Ureter (tissue), 1 donor: ENCODE data around the gene ETV3L. TPM values are rescaled to one million over a fixed set of nuclear protein-coding genes. Genes with fewer than 3 reads are reported as not detected.

ENCODE experiments used
- DNase-seq: peaks from one replicate; pipeline ENCODE4 v3.0.0-alpha.2; 2020; ENCODE audit warnings: low spot score
- total RNA-seq: library from RNA; stranded (reverse); gene quantifications from one replicate; pipeline ENCODE4 v1.2.4, GENCODE V29; 2023
- donor health status: DM: yes; HTN: yes; CAD: no.

Gene ETV3L
- not detected for total RNA-seq

DNA sequence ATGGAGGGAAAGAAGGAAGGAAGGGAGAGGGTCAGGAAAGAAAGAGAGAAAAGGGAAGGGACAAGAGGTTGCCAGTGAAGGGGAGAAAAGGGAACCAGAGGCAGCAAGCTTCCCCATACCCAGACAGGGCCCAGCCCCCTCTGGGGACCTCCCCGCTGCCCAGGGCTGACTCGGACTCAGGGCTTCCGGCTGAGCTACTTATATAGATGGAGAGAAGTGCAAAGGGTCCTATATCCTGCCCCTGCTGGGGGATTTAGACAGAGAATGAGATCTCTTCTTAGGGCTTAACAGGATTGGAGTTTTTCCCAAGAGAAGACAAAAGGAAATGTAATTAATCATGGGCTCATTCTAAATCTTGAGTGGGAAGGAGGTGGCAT is at the start of gene ETV3L:
Gene ETV3L (minus strand): TSS at position 176 of the 377 bp plus-strand sequence. CDS start 285 bp downstream, outside the sequence.
- no peak for DNase-seq

DNA sequence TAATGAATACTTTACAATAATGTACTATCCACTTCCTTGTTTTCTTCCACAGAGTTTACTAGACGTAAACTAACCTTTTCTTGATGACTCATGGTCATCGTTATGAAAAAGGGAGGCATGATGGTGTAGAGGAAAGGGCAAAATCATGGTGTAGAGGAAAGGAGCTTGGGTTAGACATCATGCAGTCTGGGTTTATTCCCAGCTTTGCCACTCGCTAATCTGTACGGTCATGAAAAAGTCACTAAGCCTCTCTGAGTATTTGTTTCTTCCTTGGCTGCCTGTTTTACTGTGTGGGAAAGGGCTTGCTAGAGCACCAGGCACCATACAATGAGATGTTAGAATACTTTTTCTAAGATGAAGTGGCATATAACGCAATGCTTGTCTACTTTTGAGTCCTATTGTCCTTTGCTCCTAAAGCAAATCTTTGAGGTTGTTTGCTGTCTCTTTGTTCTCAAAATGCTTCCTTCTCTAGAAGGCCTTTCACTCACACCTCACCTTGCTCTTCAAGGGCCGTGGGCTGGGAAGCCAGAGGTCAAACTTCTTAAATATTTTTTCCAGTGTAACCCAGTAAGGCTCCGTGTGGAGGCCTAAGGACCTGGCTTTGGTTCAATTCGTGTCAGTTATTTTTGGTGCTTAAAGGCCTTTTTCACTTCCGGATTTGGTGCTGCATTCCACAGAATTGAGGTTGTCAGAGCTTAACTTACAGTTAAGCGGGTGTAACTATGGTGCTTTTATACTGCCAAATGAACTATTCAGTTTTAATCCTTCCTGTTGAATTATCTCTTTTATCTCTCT is 48.5 kb upstream of the ETV3L start:
- DNase-seq, result no peak

DNA sequence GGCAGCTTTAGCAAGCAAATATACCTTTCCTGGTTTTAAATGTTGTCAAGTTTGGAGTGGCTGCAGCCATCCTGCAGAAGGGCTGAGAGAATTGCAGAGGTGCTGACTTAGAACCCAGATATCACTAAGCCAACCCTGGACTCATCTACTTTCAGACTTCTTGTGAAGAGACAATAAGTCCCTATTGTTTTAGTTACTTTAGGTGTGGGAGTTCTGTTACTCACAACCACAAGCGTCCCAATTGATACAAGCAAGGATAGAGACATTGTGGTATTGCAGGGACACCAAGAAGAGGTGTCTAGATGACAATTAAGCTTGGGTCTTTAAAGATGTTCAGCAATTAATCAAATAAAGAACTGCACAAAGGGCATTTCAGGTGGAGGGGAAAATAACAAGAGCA is 47.4 kb upstream of the ETV3L start:
- DNase-seq, result no peak

DNA sequence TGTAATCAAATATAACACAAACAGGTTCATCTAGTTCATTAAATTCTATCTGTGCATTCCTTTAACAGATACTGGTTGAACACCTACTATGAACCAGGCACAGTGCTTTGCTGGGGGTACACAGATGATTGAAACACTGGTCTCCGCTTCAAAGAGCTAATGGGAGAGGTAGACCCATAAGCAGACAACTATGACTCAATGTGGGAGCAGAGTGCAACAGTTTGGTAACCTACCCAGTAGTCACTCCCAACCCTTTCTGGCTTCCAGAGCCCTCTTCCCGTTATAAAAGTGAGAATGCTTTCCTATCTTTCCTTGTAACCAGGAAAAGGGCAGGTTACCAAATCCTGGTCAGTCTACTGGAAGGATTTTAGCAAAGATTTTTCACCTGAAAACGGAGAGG is 46.6 kb upstream of the ETV3L start:
- no peak for DNase-seq

DNA sequence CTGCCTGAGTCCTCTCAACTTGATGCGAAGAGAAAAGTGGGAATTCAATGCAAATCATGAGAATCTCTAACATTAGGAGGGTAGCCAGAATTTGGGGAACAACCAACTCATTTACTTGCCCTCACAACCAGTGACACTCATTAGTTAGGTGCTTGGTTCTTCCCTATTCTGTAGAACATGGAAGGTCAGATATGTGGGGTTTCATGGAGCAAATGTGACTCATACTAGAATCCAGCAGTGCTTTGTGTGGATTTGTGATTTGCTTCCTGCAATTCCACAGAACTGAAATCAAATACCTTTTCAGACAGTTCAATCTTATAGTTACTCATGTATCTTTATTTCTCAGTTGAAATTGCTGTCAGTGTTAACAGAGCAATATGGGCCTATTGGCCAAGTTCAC is 45.5 kb upstream of the ETV3L start:
- DNase-seq, result no peak

DNA sequence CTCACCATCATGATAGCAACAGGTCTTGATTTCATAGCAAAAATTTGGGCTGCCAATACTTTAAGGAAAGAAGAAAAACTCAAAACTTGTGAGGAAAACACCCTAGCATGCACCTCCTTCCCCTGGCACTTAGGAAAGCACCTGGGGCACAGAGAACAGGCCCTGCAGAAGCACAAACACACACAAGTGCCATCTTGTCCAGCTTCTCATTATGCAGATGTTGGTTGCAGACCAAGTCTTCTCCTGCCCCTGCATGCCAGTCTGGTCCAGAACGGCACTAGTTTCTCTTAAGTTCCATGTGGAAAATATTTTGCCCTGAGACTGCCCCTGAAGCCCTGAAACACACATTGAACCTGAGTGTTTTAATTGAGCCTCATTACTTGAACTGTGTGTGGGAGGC is 44.9 kb upstream of the ETV3L start:
- peak; percentile 56 for DNase-seq

DNA sequence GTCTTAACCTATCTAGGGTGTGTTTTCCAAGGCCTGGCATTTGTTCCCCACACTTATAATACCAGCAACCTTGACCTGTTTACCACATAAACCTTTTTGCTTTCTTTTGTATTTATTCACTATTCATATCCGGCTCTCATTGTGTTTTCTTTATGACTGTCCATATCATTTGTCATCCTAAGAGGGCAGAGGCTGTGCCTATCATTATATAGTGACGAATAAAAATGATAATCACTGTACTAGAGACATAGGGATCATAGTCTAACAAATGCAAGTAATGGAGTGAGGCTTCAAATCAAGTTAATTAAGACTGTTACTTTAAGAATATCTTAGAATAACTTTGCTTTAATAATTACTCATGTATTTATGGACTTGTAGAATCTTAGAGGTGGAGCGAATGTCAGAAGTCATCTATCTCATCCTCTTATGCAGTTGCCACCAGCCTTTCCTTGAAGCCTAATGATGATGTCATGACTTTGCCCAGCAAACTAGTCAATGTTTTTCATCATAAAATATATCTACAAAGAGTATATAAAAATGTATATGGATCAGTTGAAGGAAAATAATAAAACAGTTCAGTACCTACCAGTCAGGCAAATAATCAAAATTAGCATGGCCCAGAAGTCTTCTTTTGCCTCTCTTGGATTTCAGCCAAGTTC is 43.3 kb upstream of the ETV3L start:
- no peak for DNase-seq

DNA sequence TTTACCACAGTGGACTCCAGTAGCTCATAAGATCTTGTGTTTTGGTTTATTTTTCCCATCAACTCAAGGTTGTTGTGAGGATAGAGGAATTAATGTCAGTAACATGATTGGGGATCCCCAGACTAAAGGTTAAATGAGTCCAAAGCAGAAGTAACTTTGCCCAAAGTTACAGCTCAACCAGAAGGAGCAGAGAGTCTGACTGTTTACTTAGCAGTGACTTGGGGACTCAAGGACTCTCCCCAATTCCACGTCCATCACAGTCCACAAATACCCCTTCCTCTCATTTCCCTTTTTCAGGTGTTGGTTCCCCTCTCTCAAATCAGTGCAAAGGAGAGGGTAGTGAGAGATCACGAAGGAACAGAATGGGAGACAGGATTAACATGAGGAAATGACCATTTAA is 42.6 kb upstream of the ETV3L start:
- DNase-seq, result no peak

DNA sequence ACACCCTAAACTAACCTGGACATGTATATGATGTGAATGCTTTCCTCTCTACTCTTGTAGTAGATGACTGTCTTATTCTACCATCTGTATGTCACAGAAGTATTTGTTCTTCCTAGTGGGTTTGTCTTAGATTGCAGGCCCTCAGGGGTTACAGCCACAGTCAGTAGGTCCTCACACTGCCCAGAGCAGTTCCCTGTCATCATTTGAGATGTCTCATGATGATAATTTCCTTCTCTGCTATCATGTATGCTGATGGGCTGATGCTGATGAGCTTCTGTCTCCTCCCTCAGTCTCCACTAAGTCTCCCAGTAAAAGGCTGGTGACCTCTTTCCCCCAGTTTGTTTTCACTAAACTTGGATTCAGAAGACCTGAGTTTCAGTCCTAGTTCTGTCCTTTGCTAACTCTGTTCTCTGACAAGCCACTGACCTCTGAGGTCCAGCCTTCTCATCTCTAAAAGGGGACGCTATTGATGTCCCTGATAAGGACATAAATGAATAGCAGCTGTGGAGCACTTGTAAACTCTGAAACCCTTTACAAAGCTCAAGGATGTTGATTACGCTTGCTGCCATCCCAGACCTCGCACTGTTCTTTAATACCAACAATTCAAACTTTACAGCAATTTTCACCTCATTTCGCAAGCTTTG is 41.7 kb upstream of the ETV3L start:
- DNase-seq, result no peak

DNA sequence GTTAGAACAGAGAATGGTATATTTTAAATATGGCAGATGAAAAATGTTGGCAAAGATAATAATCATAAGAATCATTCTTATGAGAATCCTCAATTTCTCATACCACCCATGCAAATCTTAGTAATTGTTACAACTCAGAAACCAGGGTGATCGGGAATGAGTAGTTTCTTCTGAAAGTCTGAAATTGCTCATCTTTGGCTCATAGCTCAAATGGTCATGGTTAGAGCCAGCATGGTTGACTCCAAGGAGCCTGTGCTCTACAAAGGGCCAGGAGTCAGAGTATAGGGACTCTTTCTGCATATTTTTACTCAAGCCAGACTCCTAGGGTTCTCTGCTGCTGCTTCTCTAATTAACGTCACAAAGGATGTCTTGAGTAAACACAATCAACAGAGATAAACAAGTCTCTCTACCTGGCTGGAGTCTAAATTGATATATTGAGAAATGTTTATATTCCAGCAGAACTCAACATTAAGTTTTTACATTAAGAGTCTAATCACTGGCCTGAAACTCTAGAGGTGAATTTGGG is 40.5 kb upstream of the ETV3L start:
- no peak for DNase-seq

DNA sequence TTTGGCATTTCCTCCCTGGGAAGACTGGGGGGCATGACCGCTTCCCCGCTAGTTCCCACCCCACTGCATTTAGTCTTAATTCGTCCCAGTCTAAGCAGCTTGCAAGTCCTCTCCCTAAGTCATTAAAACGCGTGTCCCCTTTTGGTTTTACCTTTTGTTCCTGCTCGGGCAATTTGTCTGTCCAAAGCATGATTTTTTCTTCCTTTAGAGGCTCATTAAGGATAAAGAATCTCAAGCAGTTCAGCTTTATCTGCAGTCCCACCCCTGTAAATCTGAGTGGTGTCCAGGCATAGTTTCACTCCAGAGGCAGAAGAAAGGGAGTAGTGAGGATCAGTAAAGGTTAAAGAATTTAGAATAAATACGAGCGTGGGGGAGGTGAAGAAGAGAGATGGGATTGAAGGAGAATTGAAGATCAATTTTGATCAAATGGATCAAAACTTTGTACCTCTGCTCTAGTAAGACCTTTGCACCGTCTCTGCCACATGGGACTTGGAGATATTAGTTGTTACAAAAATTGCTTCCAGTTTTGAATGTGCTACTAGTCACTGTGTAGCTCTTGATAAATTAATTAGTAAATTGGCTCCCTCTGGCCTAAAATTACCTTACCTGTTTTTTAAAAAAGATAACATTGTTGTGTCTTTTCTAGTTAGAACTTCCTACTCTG is 39.6 kb upstream of the ETV3L start:
- no peak for DNase-seq

DNA sequence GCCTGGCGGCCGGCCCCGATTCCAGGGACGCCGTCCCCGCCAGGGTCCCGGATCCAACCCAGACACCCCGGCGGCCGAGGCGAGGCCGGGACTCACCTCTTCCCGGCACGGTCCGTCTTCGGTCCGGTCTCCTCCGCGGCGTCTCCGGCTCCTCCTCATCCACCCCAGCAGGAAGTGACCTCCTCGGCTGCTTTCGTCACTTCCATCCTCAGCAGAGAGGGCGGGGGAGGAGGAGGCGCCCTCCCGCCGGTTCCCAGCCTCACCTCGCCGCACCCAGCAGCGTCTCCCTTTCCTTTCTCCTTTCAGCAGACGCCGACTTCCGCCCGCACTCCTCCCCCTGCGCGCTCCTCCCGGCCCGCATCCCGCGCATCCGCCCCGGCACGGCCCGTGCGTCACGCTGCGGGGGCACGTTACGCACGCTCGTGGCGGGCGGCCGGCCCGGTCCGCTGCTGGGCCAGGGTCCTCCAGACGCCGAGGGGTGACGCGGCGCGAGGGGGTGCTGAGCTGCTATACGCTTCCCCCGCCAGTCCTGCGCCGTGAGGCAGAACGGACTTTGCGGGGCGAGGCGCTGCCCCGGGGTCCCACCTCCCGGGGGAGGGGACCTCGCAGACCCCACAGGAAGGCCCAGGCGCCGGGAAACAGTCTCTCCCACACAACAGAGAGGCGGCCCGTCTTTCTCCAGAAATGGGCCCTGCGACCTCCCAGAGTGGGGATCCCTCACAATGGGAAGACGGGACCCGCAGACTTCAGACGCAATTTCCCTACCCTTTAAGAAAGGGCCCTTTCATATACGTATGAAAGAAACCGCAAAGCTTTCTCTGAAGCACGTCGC is 38.8 kb upstream of the ETV3L start, which contains the start of gene ETV3:
Gene ETV3 (minus strand): TSS at position 176 of the 832 bp plus-strand sequence. CDS start 2,043 bp downstream, outside the sequence.
- peak; percentile 94 for DNase-seq

DNA sequence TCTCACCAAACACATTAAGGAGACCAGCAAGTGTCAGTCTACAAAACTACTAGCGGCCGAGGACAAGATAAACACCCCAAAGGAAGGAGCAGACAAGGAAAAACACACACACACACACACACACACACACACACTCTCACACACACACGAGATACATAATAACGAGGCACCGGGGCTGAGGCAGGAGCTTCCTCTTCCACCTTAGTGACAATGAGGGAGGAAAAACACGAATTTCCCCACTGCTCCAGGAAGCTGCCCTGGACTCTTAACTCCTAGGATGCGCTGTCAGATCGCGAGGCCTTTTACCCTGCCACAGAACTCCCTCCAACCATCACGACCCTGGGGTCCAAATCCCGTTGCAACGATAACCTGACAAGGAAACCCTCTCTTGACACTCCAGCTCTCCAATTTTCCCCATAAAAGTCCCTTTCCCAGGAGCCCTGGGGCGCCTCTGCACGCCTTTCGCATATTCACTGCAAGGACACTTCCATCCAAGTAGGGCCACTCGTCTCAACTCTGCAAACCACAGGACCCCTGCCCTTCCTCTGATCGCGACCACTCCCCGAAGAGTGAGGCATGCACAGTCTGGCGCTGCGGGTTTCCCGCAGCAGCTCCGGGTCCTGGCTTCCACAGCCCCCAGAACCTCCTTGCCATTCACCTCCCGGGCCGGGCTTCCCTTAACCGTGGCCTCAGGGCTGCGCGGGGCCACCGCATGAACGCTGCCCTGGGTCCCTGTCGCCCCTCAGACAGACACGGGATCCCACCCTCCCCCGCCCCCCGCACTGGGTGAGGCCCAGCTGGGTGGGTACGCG is 38.0 kb upstream of the ETV3L start:
- no peak for DNase-seq

DNA sequence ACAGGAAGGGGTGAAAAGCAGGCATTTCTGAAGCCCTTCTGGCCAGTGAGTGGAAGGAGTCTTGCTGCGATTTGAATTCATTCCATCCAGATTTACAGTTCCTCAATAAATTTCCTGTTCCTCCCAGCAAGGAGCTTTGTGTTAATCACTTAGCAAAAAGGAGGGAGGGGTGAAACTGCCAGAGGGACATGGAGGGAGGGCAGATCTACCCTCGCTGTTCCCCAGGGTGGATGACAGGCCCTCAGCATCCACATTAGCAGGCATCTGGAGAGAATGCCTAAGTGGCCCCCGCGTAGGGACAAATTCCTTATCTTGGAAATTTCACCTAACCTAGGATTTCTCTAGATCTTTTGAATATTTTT is 37.4 kb upstream of the ETV3L start:
- no peak for DNase-seq

DNA sequence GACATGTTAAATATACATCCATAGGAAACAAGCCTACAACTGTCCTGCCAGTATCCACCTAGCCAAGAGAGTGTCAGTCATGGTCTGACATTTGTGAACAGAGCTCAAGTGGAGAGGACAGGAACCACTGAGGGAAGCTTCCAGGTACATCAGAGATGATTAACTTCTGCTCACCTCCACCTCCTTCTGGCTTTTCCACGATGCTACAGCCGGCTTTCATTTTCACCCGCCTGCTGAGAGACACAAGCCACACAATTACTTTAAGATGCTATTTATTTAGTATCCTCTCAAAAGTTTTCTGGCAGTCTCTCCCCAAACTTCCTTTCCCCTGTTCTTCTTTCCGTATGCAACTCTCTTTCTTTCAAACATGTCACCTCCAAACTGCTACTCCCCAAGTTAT is 36.5 kb upstream of the ETV3L start:
- DNase-seq, result no peak

DNA sequence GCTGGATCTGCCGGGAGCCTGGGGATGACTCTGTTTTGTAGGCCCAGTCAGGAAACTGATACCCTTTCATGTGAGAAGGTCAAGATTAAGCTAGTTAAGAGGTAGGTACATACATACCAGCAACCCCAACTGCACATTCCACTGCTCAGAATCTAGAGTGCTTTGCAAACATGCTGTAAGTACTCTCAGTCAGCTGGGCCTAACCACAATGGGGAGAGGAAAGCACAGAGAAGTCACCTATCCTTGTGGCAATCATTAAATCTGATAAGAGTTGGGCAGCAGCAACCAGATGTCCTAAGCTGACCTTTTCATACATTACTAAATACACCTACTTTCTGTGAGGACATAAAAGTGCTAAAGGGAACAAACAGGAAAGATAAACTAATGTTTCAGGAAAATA is 36.0 kb upstream of the ETV3L start:
- no peak for DNase-seq

DNA sequence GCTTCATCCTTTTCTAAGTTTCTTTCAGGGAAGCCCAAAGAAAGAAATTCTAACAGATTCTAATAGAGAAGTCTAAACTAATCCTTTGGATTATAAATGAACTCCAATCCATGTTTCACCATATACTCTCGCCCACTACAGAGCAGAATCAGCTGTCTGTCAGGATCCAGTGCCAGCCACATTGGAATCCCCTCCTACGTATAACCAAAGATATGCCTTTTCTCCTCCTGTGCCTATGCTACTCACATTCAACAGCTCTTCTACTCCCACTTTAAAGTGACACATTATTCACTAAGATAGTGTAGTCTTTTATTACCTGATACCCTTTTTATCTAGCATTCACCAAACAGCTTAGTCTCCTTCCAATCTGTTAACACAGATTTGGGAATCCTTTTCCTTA is 35.5 kb upstream of the ETV3L start:
- no peak for DNase-seq

DNA sequence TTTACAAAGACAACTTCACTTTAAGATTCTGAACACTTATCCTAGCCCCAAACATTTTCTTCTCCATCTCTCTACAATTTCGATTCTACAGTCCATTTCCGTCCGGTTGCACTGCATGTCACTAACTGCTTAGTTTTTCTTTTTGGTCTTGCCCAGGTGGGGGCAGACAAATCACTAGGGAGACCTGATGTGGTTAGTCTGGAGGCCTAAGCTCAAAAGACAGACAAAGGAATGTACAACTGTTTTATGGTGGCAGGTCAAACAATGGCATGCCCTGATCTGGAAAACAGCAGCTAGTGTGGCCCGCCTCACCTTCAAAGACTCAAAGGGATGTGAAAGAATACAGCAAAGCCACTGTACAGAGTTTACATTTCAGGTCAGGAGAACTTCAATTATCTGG is 34.8 kb upstream of the ETV3L start:
- no peak for DNase-seq

DNA sequence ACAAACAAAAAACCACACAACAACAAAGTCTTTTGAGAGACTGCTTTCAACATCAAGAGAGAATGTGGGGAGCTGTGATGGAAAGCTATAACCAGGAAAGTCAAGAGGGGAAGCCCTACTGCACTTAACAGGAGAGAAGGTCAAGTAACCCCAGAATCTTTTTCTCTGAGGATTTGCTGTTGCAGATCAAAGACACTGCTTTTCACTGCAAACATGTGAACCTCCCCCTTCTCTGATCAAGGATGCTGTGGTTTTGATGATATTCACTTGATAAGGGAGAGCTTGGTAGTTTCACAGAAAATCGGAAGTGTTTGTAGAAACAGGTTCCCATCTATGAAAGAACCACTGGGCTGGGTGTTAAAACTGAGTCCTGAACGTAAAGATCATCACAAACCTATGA is 33.8 kb upstream of the ETV3L start:
- DNase-seq, result no peak

DNA sequence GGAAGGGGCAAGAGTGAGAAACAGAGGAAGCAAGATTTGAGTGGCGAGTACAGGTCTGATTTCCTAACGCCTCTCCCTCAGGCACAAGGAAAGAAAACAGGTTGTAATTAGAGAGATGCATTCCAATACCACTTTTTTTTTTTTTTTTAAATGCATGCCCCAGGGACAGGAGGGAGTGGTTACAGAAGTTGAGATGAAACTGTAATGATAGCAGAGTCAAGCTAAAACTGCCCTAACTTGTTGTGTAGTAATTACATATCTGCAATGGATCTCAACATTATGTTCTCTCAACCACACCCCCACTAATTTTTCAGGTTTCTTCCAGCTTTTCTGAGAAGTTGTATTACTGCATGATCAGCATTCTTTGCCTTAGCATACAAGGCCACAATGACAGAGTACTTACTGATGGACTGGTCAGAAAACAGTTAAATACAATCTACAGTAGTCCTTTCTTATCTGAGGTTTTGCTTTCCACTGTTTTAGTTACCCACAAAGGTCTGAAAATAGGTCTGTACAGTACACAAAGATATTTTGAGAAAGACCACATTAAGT is 33.1 kb upstream of the ETV3L start:
- no peak for DNase-seq
